ENCODE results near the gene SCN2A.
"Not testable (repeated sequence)": the region's sequence is repeated elsewhere in the genome, so short reads cannot be mapped to it uniquely, and the experiment has no call there.

The SCN2A gene

DNA sequence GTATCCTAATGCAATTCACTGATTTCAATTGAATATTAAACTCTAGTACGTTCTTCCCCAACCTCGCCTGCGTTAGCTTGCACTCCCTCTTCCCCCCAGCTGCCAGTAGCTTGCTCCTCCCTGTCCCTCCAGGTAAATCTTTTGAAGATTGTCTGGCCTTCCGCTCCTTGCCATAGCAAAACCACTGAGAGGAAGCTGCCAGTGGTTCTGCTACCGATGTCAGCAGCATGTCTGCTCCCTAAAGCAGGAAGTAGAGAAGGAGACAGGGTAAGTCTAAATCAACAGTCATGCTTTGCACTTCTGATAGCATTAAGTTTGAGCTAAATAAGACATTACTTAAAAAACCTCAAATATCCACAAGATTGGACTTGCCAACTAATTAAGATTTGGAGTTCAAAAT lies 89.1 kb downstream of the SCN2A start:
- no peak for DNase-seq (ENCODE audit: low spot score)

DNA sequence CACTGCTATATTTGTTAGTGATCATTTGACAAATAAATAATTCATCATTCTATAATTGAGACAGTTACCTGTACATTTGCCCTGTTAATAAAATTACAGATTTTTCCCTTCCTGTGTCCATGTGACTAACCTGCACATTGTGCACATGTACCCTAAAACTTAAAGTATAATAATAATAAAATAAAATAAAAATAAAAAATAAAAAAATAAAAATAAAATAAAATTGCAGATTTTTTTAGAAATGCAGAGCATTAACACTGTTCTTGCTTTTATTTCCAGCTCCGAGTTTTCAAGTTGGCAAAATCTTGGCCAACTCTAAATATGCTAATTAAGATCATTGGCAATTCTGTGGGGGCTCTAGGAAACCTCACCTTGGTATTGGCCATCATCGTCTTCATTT lies 105.1 kb downstream of the SCN2A start:
- DNase-seq (ENCODE audit: low spot score): not testable (repeated sequence)

DNA sequence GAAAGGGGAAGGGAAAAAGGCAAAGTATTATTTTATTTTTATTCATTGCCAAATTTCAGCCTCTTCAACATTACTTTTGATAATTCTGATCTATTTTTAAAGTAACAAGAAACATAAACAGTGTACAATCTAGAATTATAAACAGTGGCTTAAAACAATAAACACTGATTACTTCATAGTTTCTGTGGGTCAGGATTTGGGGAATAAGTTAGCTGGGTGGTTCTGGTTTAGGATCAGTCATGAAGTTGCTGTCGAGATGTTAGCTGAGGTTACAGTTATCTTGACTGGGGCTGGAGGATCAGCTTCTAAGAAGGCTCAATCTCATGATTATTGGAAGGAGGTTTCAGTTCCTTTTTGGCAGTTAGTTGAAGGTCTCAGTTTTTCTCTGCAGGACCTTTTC lies 109.2 kb downstream of the SCN2A start:
- DNase-seq (ENCODE audit: low spot score): no peak

DNA sequence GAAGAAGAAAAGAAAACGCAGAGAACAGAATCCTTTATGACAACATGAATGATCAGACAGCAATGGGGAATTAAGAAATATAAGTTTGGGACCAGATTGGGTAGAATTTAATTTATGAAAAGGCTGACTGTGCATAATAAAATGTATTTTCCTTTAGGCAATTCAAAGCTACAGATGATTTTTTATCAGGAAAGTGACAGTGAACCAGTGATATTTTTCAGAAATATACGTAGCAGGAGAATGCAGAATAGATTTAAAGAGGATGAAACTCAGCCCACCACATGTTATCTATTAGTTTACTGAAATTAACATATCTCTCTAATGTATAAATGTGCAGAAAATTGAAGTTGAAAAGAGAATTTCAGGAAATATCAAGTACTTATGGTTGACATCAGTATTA lies 110.0 kb downstream of the SCN2A start:
- DNase-seq (ENCODE audit: low spot score): no peak

DNA sequence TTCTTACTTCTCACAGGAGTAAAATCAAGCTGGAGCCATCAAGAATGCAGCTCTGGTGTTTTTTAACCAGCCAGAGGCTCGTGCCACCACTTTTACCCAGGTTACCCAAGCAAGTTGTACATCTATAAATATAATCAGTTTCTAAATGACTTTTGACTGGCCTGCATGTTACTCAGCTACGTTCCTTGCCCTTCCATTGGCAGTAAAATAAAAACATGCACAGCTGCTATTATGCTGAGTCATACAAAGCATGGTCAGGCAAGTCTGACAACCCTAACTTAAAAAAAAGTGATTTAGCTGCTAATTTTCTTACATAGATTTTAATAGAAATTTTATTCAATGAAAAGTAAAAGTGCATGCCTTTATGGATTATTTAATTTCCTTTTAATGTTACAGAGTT lies 118.5 kb downstream of the SCN2A start:
- peak; percentile 74 for DNase-seq (ENCODE audit: low spot score)

DNA sequence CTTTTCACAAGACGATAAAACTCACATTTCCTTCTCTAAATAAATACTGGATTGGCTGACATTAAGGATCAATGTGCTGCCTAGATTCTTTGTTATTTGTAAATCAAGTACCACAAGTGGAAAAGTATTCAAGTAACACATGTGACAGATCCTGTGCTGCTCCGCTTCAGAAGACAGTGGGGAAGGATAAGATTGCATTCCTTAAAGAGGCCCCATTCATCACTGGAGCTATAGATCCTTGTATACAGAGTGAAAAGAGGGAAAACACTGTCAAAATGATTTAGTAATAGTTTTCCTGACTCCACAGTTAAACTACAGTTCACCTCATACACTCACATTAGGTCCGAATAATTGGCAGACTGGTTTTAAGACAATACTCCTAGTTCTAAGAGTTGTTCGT lies 122.3 kb downstream of the SCN2A start:
- DNase-seq (ENCODE audit: low spot score): no peak

DNA sequence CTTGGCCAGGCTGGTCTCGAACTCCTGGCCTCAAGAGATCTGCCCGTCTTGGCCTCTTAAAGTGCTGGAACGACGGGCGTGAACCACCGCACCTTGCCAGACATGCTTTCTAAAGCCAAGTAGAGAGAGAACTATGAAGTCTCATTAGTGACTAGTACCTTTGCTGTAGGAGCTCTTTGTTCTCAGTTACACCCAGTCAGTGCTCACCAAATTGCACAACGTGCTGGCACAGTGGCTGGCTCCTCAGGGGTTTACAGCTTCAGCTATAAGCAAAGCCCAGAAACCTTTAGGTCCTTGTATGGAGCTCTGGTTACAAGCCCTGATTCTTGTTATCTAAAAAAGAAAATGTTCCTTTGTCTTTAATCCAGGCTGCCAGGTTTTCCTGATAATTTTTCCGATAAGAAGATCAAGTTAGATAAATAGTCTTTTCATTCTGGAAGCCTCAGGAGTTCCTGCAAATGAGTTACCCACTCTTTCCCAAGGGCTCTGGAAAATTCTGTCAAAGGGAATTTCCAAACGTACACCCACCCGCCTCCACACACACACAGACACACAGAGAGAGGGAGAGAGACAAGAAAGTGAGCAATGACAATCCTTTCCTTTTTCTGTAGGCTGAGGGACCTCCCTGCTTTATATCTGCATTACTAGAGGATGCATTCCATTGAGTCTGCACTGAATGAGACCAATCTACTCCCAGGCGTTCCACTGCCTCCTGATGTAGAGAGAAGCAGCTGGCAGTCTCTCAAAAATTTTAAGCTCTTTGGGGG lies 130.1 kb downstream of the SCN2A start:
- no peak for DNase-seq (ENCODE audit: low spot score)

DNA sequence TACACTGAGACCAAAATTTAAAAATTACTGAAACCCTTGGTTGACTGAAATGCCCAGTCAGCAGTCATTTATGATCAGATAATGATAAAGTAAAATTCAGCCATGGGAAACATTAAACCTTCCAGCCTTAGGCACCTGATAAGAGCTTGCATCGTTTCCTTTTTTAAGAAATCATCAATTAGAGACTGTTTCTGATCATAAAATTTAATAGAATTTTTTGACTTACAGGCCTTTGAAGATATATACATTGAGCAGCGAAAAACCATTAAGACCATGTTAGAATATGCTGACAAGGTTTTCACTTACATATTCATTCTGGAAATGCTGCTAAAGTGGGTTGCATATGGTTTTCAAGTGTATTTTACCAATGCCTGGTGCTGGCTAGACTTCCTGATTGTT lies 130.7 kb downstream of the SCN2A start:
- no peak for DNase-seq (ENCODE audit: low spot score)

DNA sequence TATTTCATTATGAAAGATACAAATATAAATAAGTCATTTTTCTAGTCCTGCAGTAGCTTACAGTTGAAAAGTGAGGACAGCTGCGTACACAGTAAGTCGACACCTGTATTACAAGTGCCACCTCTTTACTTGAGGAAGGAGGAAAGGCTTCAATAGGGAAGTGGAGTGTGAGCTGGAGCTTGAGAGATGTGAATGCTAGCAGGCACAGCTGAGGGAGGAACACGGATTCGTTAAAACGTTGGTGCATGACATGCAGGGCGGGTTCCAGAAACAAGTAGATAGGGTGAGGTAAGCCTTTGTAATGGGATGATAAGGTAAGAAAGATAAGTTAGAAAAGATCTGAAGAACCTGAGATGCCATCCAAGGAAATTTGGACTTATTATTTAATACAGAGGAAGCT lies 132.1 kb downstream of the SCN2A start:
- no peak for DNase-seq (ENCODE audit: low spot score)

DNA sequence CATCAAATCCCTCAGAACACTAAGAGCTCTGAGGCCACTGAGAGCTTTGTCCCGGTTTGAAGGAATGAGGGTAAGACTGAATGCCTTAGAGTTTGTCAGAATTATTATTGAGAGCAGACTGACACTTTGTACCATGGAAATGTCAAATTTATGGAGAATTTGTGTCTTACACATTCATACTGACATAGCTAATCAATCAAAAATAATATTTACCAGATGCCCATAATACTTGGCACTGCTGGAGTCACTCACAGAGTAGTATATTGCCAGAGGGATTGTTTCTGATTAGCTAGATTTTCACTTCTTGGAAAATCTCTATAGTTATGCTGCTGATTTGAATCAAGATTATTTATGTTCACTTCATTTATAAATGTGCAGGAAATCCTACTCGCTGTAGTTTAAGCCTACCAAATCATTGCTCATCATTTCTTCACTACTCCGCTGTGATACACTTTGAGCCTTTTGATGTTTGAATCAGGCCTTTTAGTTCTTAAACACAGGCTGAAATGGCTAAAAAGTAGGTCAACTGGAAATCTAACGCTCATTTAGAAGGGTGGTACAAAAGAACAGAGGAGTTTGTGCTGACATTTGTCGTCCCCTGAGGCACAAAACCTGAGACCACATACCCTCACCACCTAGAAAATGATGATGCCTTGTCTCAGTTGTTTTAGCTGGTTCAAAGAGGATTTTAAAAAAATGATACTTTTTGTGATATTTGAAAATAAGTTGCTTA lies 134.2 kb downstream of the SCN2A start:
- DNase-seq (ENCODE audit: low spot score): no peak

DNA sequence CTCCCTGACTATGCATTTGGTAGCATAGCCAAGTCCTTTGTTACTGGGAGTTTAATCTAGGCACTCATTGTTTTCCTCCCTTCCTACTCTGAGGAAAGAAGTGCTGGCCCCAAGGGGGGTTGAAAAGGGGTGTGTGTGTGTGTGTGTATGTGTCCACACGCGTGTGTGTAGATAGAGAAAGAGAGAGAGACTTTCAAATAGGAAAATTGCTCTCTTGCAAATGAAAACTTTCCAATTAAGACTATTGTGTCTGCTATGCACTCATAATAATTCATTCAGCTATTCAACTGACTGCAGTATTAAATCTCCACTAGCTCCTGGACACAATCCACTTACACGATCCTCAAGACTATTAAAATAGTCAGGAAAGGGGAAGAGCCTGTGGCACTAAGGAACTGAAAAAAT lies 137.4 kb downstream of the SCN2A start:
- DNase-seq (ENCODE audit: low spot score): no peak

DNA sequence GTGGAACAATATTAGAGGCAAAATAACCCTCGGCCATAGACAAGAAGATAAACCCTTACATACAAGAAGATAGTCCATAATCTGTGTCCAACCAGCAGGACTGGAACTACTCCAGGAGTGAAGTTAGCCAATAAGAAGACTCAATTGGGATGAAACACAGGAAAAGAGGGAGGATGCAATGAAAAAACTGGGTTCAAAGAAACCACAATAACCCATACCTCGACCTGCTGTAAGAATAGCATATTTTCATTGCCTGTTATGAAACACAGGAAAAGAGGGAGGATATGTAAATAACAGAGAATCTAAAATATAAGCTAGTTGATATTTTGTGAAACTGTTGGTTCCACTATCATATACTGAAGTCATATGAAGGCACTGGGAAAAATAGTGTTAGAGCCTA lies 143.1 kb downstream of the SCN2A start:
- DNase-seq (ENCODE audit: low spot score): no peak

DNA sequence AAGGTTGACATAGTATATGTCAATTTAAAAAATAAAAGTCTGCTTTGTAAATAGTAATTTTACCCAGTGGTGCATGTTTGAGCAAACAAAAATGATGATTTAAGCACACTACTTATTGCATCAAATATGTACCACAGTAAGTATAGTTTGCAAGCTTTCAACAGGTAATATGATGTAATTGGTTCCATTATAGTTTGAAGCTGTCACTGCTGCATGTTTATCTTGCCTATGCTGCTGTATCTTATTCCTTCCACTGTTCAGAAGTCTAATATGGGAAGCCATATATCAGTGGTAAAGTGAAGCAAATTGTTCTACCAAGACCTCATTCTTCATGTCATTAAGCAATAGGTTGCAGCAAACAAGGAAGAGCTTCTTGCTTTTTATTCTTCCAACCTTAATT lies 151.7 kb downstream of the SCN2A start:
- no peak for DNase-seq (ENCODE audit: low spot score)

DNA sequence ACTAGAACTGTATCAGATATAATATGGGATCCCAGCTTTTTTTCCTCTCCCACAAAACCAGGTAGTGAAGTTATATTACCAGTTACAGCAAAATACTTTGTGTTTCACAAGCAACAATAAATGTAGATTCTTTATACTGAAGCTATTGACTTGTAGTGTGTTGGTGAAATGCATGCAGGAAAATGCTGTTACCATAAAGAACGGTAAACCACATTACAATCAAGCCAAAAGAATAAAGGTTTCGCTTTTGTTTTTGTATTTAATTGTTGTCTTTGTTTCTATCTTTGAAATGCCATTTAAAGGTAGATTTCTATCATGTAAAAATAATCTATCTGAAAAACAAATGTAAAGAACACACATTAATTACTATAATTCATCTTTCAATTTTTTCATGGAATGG lies 152.6 kb downstream of the SCN2A start:
- no peak for DNase-seq (ENCODE audit: low spot score)

DNA sequence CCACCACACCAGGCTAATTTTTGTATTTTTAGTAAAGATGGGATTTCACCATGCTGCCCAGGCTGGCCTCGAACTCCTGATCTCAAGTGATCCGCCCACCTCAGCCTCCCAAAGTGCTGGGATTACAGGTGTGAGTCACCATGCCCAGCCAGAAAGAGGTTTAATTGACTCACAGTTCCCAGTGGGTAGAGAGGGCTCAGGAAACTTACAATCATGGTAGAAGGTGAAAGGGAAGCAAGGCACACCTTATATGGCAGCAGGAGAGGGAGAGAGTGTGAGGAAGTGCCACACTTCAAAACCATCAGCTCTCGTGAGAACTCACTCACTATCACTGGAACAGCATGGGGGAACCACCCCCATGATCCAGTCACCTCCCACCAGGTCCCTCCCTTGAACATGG lies 159.4 kb downstream of the SCN2A start:
- DNase-seq (ENCODE audit: low spot score): peak; percentile 4

DNA sequence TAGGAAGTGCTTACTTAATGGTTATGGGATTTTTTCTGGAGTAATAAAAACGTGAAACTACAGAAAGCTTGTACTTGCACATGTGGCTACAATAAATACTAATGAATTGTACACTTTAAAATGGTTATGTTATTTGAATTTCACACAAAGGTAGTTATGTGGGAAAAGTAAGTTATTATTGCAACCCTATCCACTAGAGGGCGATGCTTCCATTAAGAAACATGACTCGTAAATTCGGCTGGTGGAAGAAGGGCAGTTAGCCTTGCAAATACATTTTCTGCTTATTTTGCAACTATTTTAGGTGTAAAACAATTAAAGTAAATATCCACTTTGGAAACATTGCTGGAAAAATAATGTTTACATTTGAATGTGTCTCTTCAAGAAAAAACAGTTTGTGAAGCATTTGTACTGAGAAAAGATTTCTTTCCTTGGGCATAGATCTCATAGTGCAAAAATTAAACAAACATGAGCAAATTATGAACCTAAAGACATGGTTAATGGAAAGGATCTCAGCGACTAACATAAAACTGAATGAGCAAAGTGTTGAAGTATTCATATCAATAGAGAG lies 162.2 kb downstream of the SCN2A start:
- DNase-seq (ENCODE audit: low spot score): peak; percentile 69

DNA sequence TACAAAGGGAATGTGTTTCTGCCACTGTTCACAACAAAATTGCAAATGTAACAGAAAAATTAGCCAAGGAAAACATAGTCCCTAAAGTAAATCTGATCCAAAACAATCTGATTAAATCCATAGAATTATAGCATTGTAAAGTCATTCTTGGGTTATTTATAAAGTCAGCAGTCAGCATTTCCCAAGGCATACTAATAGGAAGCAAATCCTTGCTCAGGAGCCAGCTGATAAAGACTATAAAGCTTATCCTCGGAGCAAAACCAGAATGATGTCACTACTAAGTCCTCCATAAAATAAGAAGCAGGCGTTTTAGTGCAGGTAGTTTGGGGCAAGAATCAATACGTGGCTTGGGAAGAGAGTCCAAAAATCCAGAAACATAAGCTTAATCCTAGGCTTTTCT lies 162.9 kb downstream of the SCN2A start:
- DNase-seq (ENCODE audit: low spot score): no peak

DNA sequence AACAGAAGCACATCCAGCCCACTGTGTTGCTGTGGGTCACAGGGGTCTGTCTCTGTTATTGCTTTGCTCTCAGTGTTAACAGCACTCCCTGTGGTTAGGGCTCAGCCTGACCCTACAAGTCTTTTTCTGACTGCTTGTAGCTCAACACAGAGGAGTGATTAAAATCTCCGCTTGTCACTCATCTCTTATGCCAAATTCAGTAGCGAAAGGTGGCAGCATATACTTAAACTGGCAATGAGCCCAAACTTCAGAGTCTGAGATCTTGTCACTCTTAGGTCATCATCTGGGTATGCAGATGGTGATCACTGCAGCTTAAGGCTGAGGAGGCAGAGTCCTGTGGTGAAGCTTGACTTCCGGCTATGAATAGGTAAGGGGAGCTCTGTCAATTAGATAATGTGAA lies 167.0 kb downstream of the SCN2A start:
- peak; percentile 89 for DNase-seq (ENCODE audit: low spot score)

DNA sequence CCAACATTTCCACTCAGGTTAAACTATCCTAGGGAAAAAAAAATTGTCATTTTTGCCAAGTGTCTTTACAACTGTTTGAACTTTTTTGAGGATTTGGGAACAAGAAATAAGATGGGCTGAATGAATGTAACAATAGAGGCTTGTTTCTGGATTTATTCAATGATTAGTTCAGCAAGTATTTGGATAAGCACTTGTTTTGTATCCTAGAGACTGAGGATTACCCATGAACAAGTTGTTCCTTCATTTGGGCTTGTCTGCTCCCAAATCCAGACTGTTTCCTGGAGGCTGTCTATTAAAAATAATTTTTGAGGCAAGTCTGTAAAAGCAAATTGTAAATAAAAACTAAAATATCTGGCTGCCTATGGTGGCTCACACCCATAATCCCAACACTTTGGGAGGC lies 168.3 kb downstream of the SCN2A start:
- peak; percentile 8 for DNase-seq (ENCODE audit: low spot score)

DNA sequence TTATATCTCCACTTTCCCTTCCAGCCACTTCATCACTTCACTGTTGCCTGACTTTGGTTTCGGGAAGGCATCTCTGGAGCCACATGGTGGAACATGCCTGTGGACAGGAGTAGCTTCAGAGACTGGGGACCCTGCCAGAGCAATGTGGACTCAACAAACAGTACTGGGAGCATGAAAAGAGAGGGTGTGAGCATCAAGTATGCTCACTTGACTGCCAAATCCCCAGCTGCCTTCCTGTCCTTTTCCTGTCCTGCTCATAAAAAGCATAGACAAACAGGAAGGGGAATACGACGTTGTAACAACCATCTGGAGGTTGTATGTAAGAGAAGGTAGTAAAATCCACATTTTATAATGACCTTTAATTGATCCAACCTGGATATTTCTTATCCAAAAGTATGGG lies 169.0 kb downstream of the SCN2A start:
- no peak for DNase-seq (ENCODE audit: low spot score)

DNA sequence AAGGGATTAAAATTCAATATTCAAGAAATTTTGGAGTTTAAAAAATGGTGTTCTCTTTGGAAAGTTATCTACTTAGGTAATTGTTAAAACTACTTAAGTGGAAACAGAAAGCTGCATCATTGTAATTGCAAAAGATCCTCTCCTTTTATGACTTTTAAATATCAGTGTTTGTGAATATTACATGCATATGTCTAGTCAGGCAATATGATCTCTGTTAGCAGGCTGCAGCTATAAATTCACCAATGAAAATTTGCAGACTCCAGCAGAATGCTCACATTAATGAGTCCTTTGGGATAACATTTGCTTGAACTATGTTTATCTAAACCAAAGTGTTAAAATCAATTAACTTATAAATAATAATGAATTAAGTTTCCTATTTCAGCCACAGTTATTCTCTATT lies 171.1 kb downstream of the SCN2A start:
- no peak for DNase-seq (ENCODE audit: low spot score)

DNA sequence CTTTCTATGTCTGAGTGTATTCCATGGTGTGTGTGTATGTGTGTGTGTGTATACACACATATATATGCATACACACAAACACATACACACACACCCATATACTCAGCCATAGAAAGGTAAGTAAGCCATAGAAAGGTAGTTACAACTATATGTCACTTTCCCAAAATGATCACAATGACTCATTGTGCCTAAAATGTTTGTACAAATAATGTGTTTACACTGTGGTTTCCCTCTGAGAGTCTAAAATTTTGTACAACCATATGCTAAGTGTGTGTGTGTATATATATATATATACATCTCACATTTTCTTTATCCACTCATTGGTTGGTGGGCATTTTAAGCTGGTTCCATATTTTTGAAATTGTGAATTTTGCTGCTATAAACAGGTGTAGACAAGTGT lies 175.0 kb downstream of the SCN2A start:
- no peak for DNase-seq (ENCODE audit: low spot score)

DNA sequence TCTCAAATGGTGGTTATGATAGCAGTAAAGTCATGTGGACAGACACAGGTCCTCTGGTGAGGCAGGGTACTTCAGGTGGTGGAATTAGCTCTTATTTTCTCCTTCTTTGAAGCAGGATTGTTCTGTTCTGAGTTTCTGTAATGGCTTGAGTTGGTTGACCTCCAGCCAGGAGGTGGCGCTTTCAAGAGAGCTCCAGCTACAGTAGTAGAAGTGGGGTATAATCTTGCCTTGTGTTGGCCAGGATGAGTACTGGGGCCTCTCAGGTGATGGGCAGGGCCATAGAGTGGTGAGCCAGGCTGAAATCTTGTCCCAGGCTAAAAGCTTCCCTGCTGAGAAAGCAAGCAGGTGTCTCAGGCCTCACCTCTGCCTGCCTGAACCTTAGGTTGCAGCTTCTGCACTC lies 177.8 kb downstream of the SCN2A start:
- no peak for DNase-seq (ENCODE audit: low spot score)

DNA sequence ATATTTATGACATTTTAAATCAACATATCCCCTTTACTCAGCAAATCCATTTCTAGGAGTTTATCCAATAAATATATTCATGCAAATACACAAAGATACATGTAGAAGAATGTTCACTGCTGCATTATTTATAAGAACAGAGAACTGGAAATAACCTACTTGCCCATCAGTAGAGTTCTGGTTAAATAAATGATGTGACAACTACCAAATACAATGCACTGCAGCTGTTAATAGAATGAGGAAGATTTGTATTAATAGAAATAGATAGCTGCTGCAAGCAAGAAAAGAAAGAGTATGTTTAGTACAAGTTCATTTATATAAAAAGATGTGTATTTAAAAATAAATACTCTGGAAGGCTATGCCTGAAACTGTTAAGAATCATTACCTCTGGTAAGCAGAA lies 181.0 kb downstream of the SCN2A start:
- DNase-seq (ENCODE audit: low spot score): no peak

Data from kidney tubule cell (primary cell).